Colonic mucosa (tissue), 4 donors: Measurements from ENCODE around the gene ZNF134. TPM values are rescaled to one million over a fixed set of nuclear protein-coding genes. Genes with fewer than 3 reads are reported as not detected.

Experiments used
- DNase-seq: peaks from one replicate; pipeline ENCODE4 v3.0.0-alpha.2; 2020
- H3K27ac ChIP-seq: fragments of 200-600 bp; one replicate; pipeline ENCODE4 v1.8.0; 2021
- H3K27me3 ChIP-seq: fragments of 200-600 bp; one replicate; pipeline ENCODE4 v1.8.0; 2021
- H3K36me3 ChIP-seq: fragments of 200-600 bp; one replicate; pipeline ENCODE4 v1.8.0; 2021
- H3K4me1 ChIP-seq: fragments of 200-600 bp; one replicate; pipeline ENCODE4 v1.8.0; 2021; ENCODE audit warnings: mild to moderate bottlenecking
- H3K4me3 ChIP-seq: fragments of 200-600 bp; one replicate; pipeline ENCODE4 v1.8.0; 2021
- H3K9ac ChIP-seq, 2 donors: one replicate each; pipeline ENCODE4 v1.7.0; 2013; ENCODE audit warnings: control low read depth in 2 of 2, low read depth in 2 of 2, low read length in 2 of 2
- H3K9me3 ChIP-seq: fragments of 200-600 bp; one replicate; pipeline ENCODE4 v1.8.0; 2021
- intact Hi-C: fragments of 100-400 bp; cut with DNase I; formaldehyde crosslinking; loops from one replicate; pipeline ENCODE4 v1.14.1; 2022
- total RNA-seq, 2 donors: library from RNA; stranded (reverse); fragmentation: NEBNext Ultra II Directional in 1 of 2; extraction: Animal tissue kit (Norgen Biotek cat#: 25700) in 1 of 2; gene quantifications; one replicate each; pipeline ENCODE4 v1.2.1, GENCODE V29; 2021
- TF ChIP-seq, protein P1 (sequence below): fragments of 200-600 bp; IDR thresholded peaks from one replicate; pipeline ENCODE4 v1.8.0; 2022; ENCODE audit warnings: antibody characterized with exemption, mild to moderate bottlenecking
- donor health status: healthy.
- donor health status: DM: no; HTN: no; CAD: no.
- donor health status: DM: no; HTN: no; CAD: no.

The ZNF134 gene
- total RNA-seq, 2 donors from 2014 or later, result 5.8 to 7.7 TPM

DNA sequence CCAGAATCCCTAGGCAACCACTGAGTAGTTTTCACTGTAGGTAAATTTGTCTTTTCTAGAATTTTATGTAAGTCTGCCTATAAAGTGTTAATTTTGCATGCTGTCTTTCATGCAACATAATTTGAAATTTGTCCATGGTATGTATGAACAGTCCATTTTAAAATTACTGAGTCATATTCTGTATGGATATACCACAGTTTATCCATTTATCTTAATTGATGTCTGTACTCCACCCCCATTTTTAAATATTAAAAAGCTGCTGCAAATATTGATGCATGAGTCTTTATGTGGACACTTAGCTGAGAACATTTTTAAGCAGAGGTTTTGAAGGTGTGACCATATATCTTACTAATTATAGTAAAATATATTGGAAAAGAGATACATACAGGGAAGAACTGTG lies 9.0 kb downstream of the ZNF134 start:
- H3K9ac ChIP-seq, result no peak overlapping the region
- peaks cover 35% of the 10 kb centered on the region for H3K9me3 ChIP-seq
- TF ChIP-seq, protein P1, sequence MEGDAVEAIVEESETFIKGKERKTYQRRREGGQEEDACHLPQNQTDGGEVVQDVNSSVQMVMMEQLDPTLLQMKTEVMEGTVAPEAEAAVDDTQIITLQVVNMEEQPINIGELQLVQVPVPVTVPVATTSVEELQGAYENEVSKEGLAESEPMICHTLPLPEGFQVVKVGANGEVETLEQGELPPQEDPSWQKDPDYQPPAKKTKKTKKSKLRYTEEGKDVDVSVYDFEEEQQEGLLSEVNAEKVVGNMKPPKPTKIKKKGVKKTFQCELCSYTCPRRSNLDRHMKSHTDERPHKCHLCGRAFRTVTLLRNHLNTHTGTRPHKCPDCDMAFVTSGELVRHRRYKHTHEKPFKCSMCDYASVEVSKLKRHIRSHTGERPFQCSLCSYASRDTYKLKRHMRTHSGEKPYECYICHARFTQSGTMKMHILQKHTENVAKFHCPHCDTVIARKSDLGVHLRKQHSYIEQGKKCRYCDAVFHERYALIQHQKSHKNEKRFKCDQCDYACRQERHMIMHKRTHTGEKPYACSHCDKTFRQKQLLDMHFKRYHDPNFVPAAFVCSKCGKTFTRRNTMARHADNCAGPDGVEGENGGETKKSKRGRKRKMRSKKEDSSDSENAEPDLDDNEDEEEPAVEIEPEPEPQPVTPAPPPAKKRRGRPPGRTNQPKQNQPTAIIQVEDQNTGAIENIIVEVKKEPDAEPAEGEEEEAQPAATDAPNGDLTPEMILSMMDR, result no peak
- intact Hi-C loops, result no loop called here
- H3K4me1 ChIP-seq, result no peaks in the 10 kb centered on the region
- H3K36me3 ChIP-seq, result peaks cover 32% of the 10 kb centered on the region
- H3K4me3 ChIP-seq, result no peak overlapping the region
- no peak overlapping the region for H3K27ac ChIP-seq
- DNase-seq, result no peak
- H3K27me3 ChIP-seq, result no peaks in the 10 kb centered on the region

DNA sequence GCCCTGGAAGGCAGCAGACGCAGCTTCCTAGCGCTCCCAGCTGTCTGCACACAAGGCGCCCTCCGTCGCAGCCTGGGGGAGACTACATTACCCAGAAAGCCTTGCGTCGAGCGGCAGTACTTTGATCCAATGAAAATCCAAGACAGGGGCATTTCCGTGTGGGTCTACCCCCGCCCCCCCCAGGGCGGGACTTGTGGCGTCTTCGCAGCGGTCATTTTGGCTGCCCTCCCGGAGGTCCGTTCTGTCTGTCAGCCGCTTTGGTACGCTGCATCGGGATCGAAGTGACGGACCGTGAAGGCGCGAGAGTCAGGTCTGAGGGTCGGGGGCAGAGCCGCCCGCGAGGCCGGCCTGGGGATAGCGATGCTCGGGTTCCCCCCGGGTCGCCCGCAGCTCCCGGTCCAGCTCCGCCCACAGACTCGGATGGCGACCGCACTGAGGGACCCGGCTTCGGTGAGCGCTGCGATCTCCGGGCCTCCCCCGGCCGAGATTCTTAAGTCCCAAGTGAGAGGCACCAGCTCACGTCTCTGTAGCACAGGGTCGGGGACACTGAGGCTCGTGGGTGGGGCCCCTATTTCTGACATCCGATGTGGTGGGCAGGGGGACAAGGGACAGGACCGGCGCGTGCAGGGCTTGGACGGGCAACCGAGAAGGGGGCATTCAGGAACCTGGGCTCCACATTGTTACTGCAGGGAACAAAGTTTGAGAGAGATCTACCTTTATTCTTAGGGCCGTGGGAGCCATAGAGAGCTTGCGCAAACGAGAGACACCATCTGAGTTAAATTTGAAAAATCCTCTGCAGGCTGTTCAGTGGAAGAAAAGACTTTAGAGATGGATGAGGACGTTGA lies 19.2 kb downstream of the ZNF134 start, which contains the start of gene ZNF211:
Gene ZNF211, plus strand, starts transcription at position 182 of the 845 bp plus-strand sequence. Its CDS starts 179 bp downstream, at position 361.
- H3K36me3 ChIP-seq, result peaks cover 4% of the 10 kb centered on the region
- peak; percentile 95 for DNase-seq
- H3K4me1 ChIP-seq, result no peaks in the 10 kb centered on the region
- no peaks in the 10 kb centered on the region for H3K9me3 ChIP-seq
- H3K4me3 ChIP-seq, result peak within 1 kb of the TSS; percentile 97
- H3K27me3 ChIP-seq, result no peaks in the 10 kb centered on the region
- TF ChIP-seq, protein P1, result no peak
- peak within 1 kb of the TSS; percentile 45 for H3K27ac ChIP-seq
- H3K9ac ChIP-seq, result peak within 1 kb of the TSS; percentile 81
- intact Hi-C loops, result no loop called here

DNA sequence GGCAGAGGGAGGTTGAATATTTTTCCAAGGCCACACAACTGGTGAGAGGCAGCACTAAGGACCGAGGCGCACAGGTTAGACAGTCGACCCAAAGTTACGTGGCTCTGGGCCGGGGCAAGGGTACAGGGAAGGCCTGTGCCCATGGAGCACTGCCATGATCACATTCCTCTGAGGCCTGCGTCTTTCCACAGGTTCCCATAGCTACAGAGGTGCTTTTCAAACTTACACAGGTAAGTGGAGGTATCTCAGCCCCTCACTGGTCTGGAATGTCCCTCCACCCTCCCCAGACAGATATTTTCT lies 19.7 kb downstream of the ZNF134 start:
- Histone ChIP-seq H3K9me3 (no peaks in the 10 kb centered on the region), H3K4me3 (peak overlapping the region; percentile 97), H3K27ac (no peak overlapping the region), H3K9ac (peak overlapping the region in 1 of 2 donors; percentile 81), H3K36me3 (peaks cover 4% of the 10 kb centered on the region), H3K4me1 (no peaks in the 10 kb centered on the region), H3K27me3 (no peaks in the 10 kb centered on the region)
- intact Hi-C loops, result no loop called here
- DNase-seq, result no peak
- TF ChIP-seq, protein P1, result no peak

DNA sequence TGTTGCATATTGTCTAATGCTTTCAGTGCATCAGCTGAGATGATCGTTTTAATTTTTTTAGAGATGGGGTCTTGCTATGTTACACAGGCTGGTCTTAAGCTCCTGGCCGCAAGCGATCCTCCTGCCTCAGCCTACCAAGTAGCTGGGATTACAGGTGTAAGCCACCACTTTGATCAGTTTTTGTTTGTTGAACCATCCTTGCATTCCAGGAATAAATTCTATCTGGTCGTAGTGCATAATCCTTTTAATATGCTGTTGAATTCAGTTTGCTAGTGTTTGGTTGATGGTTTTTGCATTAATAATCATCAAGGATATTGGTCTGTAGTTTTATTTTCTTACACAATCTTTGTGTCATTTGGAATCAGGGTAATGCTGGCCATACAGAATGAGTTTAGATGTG lies 23.3 kb downstream of the ZNF134 start:
- Histone ChIP-seq H3K27me3 (no peaks in the 10 kb centered on the region), H3K4me3 (no peak overlapping the region), H3K27ac (no peak overlapping the region), H3K9me3 (no peaks in the 10 kb centered on the region), H3K9ac (no peak overlapping the region), H3K36me3 (peaks cover 29% of the 10 kb centered on the region), H3K4me1 (no peaks in the 10 kb centered on the region)
- intact Hi-C loops, result no loop called here
- no peak for DNase-seq
- TF ChIP-seq, protein P1, result no peak

DNA sequence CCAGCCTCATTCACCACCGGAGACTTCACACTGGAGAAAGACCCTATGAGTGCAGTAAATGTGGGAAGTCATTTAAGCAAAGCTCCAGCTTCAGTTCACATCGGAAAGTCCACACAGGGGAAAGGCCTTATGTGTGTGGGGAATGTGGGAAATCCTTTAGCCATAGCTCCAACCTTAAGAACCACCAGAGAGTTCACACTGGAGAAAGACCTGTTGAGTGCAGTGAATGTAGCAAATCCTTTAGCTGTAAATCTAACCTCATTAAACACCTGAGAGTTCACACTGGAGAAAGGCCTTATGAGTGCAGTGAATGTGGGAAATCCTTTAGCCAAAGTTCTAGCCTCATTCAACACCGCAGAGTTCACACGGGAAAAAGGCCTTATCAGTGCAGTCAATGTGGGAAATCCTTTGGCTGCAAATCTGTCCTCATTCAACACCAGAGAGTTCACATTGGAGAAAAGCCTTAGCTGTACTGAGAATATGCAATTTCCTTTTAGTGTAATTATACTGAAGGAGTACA lies 27.7 kb downstream of the ZNF134 start:
- H3K36me3 ChIP-seq, result peaks cover 26% of the 10 kb centered on the region
- DNase-seq, result no peak
- no peaks in the 10 kb centered on the region for H3K27me3 ChIP-seq
- H3K27ac ChIP-seq, result no peak overlapping the region
- no peak overlapping the region for H3K4me3 ChIP-seq
- H3K4me1 ChIP-seq, result no peaks in the 10 kb centered on the region
- intact Hi-C loops, result no loop called here
- TF ChIP-seq, protein P1, result no peak
- H3K9ac ChIP-seq, result no peak overlapping the region
- H3K9me3 ChIP-seq, result no peaks in the 10 kb centered on the region
